ENCODE data around the gene GABRG2.

The GABRG2 gene

GRCh38 chr5:162160401-162160800 lies 92.8 kb downstream of the GABRG2 start:
- H3K36me3 Mint-ChIP-seq (ENCODE audit: low read depth) = no peaks in the 10 kb centered on the region

GRCh38 chr5:162163663-162164062 lies 96.1 kb downstream of the GABRG2 start:
- Mint-ChIP-seq H3K36me3 (ENCODE audit: low read depth) (no peaks in the 10 kb centered on the region), H3K27me3 (ENCODE audit: low read depth) (no peaks in the 10 kb centered on the region), H3K9me3 (peaks cover 13% of the 10 kb centered on the region), H3K4me1 (no peaks in the 10 kb centered on the region), H3K27ac (no peak overlapping the region), H3K4me3 (no peak overlapping the region)
- TF ChIP-seq, protein P1, sequence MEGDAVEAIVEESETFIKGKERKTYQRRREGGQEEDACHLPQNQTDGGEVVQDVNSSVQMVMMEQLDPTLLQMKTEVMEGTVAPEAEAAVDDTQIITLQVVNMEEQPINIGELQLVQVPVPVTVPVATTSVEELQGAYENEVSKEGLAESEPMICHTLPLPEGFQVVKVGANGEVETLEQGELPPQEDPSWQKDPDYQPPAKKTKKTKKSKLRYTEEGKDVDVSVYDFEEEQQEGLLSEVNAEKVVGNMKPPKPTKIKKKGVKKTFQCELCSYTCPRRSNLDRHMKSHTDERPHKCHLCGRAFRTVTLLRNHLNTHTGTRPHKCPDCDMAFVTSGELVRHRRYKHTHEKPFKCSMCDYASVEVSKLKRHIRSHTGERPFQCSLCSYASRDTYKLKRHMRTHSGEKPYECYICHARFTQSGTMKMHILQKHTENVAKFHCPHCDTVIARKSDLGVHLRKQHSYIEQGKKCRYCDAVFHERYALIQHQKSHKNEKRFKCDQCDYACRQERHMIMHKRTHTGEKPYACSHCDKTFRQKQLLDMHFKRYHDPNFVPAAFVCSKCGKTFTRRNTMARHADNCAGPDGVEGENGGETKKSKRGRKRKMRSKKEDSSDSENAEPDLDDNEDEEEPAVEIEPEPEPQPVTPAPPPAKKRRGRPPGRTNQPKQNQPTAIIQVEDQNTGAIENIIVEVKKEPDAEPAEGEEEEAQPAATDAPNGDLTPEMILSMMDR (IDR thresholded peaks at IDR 0.05; ENCODE audit: unreplicated experiment in 3 of 3) = no peak

More at GRCh38 chr5:162160401-162160800, 92.8 kb downstream of the GABRG2 start:
- TF ChIP-seq, protein P1 (IDR thresholded peaks at IDR 0.05; ENCODE audit: unreplicated experiment in 3 of 3) = no peak
- H3K4me1 Mint-ChIP-seq = no peaks in the 10 kb centered on the region
- H3K4me3 Mint-ChIP-seq = no peak overlapping the region
- H3K27ac Mint-ChIP-seq = no peak overlapping the region
- no peaks in the 10 kb centered on the region for H3K9me3 Mint-ChIP-seq
- no peaks in the 10 kb centered on the region for H3K27me3 Mint-ChIP-seq (ENCODE audit: low read depth)

- H3K4me1 Mint-ChIP-seq = no peaks in the 10 kb centered on the region
- no peaks in the 10 kb centered on the region for H3K9me3 Mint-ChIP-seq
- no peak overlapping the region for H3K4me3 Mint-ChIP-seq
- H3K27me3 Mint-ChIP-seq (ENCODE audit: low read depth) = no peaks in the 10 kb centered on the region
- TF ChIP-seq, protein P1 (IDR thresholded peaks at IDR 0.05; ENCODE audit: unreplicated experiment in 3 of 3) = no peak
- H3K27ac Mint-ChIP-seq = no peak overlapping the region
- no peaks in the 10 kb centered on the region for H3K36me3 Mint-ChIP-seq (ENCODE audit: low read depth)
Measured at GRCh38 chr5:162174358-162174974, 106.9 kb downstream of the GABRG2 start.

- TF ChIP-seq, protein P1 (IDR thresholded peaks at IDR 0.05; ENCODE audit: unreplicated experiment in 3 of 3) = no peak
- peaks cover 6% of the 10 kb centered on the region for H3K9me3 Mint-ChIP-seq
- no peaks in the 10 kb centered on the region for H3K4me1 Mint-ChIP-seq
- no peaks in the 10 kb centered on the region for H3K27me3 Mint-ChIP-seq (ENCODE audit: low read depth)
- no peak overlapping the region for H3K27ac Mint-ChIP-seq
- no peak overlapping the region for H3K4me3 Mint-ChIP-seq
- H3K36me3 Mint-ChIP-seq (ENCODE audit: low read depth) = no peaks in the 10 kb centered on the region
Measured at GRCh38 chr5:162187371-162187770, 119.8 kb downstream of the GABRG2 start.

DNA sequence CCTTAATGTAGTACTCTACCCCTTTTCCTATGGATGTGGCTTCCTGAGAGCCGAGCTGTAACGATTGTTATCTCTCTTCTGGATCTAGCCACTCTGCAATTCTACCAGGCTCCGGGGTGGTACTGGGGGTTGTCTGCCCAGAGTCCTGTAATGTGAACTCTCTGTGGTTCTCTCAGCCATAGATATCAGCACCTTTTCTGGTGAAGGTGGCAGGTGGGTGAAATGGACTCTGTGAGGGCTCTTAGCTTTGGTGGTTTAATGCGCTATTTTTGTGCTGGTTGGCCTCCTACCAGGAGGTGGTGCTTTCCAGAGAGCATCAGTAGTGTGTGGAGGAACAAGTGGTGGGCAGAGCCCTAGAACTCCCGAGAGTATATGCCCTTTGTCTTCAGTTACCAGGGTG lies 122.1 kb downstream of the GABRG2 start:
- H3K9me3 Mint-ChIP-seq = peaks cover 6% of the 10 kb centered on the region
- no peaks in the 10 kb centered on the region for H3K4me1 Mint-ChIP-seq
- H3K27ac Mint-ChIP-seq = no peak overlapping the region
- TF ChIP-seq, protein P1 (IDR thresholded peaks at IDR 0.05; ENCODE audit: unreplicated experiment in 3 of 3) = no peak
- H3K36me3 Mint-ChIP-seq (ENCODE audit: low read depth) = no peaks in the 10 kb centered on the region
- no peaks in the 10 kb centered on the region for H3K27me3 Mint-ChIP-seq (ENCODE audit: low read depth)
- no peak overlapping the region for H3K4me3 Mint-ChIP-seq

GRCh38 chr5:162193012-162193411 lies 125.4 kb downstream of the GABRG2 start:
- H3K36me3 Mint-ChIP-seq (ENCODE audit: low read depth) = no peaks in the 10 kb centered on the region
- TF ChIP-seq, protein P1 (IDR thresholded peaks at IDR 0.05; ENCODE audit: unreplicated experiment in 3 of 3) = no peak
- H3K9me3 Mint-ChIP-seq = peaks cover 2% of the 10 kb centered on the region
- H3K27ac Mint-ChIP-seq = no peak overlapping the region
- no peak overlapping the region for H3K4me3 Mint-ChIP-seq
- H3K27me3 Mint-ChIP-seq (ENCODE audit: low read depth) = no peaks in the 10 kb centered on the region
- H3K4me1 Mint-ChIP-seq = no peaks in the 10 kb centered on the region

Measured in nephron (organoid).